Effector CD8-positive, alpha-beta T cell (primary cell): ENCODE data around the gene HOXA9.

ENCODE experiments used
- DNase-seq: peaks from one replicate; lab custom pipeline; 2025; lab: John Stamatoyannopoulos, UW

The HOXA9 gene

DNA sequence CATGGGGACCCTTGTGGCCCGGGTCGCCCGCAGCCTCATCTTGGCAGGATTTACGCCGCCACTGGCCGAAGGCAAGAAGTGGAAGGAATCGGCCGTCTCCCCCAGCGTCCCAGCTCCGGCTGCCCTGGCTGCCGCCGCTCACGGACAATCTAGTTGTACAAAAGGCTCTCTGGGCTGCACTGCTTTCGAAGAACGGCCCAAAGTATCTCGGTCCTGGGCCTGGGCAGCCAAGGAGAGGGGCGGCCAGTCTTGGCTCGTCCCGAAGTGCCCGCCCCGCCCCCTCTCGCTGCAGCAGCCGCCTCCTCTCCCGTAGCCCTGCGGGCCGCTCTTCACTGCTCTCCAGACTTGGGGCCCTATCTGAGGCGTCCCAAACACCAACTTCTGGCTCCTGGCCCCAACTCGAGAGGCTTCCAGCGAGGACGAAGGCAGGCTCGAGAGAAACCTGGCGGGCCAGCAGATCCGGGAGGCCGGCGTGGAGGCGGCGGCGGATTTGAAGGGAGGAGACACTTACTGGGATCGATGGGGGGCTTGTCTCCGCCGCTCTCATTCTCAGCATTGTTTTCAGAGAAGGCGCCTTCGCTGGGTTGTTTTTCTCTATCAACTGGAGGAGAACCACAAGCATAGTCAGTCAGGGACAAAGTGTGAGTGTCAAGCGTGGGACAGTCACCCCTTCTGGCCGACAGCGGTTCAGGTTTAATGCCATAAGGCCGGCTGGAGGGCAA, 809 bp downstream of the HOXA9 start:
- no peak for DNase-seq

DNA sequence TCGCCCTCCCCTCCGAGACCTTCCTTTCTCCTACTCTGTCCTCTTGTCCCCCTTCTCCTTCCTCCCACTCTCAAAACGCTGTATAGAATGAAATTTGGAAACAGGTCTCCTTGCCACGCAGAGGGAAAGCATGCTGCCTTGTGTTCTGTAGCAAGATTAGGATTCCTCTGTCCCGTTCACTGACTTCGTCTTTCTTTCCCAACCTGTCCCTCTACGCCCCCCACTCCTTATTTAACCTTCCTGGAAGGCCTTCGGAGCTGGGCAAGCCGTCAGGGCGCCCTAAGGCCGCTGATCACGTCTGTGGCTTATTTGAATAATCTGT, 1.3 kb downstream of the HOXA9 start:
- DNase-seq = no peak

DNA sequence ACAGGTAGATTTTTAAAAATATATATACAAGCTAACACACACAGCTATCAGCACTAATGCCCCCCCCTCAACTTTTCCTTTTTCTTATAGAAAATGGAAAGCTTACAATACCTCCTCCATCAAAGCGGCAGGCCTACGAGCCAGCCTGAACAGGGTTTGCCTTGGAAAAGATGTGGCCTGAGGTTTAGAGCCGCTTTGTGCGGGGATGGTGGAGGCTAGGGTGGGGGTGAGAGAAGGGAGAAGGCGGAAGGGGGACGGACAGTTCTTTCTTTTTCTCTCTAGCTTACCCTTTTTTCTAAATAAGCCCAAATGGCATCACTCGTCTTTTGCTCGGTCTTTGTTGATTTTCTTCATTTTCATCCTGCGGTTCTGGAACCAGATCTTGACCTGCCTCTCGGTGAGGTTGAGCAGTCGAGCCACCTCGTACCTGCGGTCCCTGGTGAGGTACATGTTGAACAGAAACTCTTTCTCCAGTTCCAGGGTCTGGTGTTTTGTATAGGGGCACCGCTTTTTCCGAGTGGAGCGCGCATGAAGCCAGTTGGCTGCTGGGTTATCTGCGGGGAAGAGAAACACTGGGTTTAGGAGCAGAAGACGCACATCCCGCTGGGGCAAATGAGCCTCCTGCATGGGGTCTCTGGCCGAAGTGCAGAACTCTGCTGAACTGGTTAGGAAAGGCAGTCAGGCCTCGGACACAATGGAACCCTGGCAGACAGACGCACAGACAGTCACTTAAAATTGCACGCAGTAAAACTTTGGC, 1.9 kb downstream of the HOXA9 start:
- no peak for DNase-seq

DNA sequence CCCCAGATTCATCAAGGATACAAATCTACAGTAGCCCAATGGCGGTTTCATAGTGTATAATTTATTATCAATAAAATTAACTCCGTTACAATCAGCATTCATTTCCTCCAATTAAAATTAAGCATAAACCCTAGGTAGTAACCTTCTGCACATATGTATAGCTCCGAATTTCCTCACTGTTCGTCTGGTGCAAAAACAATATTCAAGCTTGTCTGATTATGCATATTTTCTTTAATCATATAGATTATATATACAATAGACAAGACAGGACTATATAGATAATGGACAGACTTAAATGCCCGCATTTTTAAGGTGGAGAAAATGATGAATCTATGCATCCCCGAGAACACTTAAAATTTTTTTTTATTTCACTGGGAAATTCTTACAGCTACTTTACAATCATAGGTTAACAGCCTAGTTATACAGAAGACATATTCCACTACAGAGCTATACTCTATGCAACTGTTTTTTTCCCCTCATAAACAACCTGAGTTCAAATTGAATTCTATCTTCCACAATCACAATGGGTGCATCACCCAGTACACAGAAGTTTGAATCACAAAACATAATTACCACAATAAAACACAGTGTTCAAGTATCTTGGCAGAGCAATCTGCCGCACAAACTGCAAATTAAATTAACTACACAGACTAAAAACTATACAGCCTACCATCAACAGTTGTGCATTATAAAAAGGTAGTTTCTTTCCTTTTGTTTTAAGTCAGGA, 2.6 kb downstream of the HOXA9 start:
- no peak for DNase-seq

DNA sequence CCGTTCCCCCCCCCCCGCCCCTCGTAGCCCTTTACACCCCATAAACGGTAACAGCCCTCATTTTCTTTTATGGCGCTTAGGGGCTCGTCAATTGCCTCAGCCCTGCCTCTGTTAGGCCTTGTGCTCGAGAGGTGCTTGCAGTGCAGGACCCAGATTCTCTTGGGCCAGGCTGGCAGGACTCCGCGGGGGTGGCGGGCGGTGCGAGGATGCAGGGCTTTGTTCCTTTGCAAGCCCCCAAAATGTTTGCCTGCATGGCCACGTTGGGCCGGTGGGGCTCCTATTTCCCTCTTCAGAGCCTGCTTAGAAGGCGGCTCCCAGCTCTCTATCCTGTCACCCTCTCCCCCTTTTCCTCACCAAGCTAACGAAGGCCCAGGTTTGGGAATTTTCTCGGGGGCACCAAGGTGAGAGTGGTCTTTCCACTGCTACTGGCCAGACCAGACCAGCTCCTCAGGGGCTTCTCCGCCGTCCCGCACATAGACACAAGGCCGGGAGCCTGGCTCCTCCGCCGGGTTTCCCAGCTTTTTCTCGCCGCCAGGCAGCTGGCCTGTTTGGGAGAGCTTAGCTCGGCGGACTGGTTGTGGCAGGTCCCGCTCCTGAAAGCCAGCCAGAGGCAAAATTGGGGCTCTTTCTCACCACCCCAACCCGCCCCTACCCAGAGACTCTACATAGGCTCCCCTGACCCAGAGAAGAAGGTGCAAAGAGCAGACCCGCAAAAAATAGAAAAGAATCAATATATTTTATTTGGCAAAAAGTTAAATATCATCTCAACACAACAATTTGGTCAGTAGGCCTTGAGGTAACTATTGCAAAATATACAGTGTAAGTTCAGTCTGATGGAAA, 3.4 kb downstream of the HOXA9 start:
- DNase-seq = no peak

DNA sequence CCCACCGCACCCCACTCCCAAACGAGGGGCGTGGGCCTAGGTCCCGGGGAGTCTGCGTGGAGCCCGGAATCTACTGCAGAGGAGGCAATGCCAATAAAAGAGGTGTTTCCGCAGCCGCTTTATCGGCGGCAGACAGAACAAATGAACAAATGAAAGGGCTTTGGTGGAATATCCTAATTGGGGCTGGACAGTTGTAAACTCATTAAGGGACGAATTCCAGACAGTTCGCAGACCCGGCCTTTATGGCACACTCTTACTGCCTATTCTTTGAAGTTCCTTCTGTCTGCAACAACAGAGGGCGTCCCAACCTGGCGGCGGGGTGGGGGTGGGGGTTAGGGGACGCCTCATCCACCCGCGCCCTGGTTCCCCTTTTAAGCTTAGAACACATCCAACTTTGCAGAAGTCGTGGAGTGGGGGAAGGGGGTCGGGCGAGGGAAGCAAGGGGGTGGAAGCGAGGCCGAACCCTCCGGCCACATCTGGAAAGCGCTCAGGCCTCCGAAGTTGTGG, 4.1 kb downstream of the HOXA9 start:
- no peak for DNase-seq

DNA sequence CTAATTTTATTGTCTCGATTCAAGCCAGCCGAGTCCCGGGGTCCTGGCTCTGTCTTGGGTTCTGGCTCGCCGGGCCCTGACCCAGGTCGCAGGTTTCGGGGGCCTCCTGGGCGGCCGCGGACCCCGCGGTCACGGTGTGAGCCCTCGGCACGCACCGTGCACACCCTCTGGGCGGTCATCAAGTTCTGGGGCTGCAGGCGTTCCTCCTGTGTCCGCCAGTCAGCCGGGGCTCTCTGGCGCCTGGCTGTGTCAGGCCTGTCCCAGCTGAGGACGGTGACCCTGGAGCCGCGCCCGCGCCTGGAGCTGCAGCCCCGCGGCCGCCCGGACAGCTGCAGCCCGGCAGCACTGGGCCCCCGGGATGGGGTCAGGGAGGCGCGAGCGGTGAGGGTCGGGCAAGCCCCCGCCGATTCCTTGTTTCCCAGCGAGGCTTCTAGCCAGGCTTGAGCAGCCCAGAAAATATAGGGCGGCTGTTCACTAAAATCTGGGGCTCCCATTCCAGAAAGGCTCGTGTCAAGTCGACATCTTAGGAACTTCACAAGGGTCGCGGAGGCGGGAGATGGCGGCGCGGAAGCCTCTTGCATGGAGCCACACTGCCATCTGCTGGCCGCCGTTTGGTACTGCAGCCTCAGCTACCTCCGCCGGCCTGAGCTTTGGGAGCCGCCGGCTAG, 4.7 kb downstream of the HOXA9 start:
- peak; percentile 79 for DNase-seq

DNA sequence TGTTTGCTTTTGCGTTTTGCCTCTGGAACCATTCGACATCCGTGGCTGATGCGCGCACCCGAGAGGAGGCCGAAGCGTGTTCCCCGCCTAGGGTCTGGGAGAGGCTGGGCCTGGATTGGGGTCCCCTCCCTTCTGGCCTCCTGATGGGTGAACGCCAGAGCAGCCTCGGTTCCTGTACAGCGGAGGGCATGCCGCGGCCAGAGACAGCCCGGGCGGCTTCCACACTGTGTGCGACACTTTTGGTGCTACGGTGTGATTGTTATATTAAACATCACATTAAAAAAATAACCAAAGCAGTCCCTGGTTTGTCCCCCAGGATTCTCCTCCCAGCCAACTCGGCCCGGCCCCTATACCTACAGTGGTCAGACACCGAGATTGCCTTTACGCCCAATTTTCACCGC, 5.2 kb downstream of the HOXA9 start:
- no peak for DNase-seq

DNA sequence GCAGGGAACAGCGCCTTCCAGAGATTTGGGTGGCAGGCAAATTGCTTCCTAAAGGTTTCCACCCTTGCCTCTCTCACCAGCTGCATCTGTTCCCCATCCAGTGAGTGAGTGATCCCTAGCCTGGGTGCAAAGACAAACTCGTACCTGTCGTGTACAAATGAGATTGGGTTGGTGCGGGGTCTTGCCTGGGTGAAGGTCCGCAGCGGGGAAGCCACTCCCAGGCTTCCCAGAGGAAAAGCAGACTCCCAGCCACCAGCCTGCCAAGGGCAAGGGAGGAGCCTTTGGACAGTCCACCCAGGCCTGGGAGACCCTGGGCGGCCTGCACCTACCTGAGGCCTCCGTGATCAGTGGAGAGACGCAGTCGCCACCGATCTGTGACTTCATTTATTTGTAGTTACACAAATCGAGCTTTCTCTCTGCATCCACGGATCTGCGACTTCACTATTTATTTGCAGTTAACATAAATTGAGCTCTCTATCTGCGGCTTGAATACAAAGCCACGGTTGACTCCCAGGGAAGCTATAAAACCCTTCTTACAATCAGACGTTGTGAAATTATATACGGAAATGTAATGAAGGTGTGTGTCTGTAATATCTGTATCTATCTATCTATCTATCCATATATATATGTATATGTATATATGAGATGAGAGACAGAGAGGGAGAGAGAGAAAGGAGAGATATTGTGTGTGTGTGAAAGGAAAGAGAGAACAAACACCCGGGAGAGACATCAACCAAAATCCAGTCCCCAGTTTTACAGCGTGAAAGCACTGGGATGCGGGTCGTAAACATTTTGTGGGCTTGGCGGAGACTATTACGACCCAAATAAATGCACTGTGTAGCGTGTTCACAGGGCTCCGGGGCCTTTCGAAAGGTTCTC, 5.8 kb downstream of the HOXA9 start:
- no peak for DNase-seq

DNA sequence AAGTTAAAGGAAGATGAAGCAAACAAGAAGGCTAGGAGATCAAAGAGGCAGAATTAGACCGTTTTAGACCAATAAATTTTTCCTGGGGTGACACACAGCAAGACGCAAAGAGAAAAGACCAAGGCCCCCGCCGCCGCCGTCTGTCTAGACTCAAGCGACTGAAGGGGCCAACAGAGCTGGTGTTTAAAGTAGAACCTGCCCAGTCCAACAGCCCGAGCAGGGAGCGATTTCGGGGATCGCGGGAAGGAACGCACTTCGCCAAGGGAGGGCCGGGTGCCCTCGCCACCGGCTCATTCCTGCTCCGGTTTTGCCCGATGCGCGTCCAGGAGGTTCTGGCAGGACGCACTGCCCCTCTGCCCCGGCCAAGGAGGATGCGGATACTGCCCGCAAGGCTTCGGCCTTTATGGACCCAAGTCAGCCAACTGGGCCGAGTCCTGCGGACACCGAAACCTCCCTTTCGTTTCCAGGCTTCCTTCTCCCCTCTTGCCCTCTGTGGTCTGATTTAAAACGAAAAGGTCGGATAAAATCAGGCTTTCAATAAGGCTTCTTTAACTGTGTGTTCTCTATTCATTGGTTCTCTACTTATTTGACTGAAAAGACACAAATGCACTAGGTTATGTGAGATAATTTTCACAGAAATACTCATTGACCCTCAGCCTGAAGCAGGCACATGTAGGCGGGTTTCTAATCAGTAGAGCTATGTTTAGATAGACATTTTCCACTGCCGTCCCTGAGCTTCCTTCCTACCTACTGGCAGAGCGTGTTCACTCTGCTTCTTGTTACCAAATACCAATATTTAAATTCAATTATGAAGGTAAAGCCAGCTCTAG, 6.7 kb downstream of the HOXA9 start:
- DNase-seq = no peak

DNA sequence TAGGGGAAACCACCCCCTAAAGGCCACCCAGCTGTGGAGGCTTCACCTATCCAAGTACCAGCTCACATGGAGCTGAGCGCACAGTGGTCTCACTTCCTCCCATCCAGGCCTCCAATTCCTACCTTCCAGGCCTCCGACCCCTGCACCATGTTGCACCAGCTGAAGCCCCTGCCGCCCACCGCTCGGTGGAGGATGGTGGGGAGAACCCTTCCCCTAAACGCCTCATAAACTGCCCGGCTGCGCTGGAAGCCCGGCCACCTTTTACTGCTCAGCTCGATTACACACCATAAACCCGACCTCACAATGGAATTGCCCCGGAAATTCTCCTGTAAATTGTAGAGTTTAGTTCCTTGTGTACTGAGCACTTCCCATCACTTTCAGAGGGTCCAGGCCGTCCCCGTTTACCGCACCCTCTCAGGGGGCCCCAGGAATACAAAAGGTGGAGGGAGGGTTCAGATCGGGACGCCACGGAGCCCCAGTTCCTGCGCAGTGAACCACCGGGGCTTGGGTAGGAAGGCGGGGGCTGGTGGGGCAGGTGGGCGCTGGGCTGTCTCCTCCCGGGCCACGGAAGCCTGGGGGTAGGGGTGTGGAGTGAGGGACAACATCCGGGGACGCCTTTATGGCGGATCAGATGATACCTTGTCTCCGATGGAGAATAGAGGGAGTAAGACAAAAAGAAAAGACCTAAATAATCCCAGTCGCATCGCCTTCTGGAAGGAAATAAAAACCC, 7.5 kb downstream of the HOXA9 start:
- DNase-seq = no peak

DNA sequence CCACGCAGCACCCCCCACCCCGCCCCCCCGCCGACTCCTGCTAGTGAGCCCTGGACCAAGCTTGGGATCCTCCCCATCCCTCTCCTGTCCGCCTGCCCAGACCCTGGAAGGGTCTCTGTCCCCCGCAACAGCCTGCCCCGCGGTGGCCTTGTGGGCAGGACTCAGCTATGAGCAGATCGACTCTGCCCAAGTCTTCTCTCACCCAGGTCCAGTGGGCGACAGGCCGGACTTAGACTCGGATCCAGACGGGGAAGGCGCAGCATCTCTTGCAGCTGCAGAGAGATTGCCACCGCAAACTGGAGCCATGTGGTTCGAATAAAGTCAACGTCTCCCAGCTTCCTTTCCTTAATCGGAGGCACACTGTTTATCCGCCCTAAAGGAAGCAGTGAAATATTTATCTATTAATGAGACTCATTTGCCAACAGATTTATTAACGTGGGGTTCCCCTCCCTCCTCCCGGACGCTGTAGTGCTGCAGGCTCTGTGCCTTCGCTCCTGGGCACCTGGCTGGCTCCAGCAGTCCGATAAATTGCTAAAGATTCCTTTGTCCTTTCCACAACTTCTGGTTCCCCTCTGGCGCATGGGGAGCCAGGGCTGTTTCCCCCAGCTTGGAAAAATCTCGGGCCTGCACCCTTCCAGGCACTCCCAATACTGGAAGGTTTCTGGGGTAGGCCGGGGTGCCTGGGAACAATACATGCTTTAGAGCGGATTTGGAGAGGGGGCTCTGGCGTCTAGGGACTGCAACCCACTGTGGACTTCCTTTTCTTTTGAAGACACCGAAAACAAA, 8.2 kb downstream of the HOXA9 start:
- DNase-seq = no peak

DNA sequence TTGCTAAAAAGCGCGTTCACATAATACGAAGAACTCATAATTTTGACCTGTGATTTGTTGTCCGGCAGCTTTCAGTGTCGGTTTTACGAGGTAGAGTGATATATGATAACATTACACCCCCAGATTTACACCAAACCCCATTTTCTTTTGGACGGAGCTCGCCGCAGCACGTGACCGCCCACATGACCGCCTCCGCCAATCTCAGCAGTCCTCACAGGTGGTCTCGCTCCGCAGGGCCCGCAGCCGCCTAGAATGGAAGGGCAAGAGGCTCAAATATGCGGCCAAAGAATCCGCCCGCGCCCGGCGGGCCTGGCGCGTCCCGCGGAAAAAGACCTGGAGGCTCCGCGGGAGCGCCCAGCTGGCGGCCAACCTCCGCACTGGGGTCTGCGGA, 8.8 kb downstream of the HOXA9 start, which contains the start of gene HOXA7:
HOXA7 (minus strand) TSS at position 168 of the 391 bp plus-strand sequence; CDS start at position 38, 130 bp downstream.
- no peak for DNase-seq

DNA sequence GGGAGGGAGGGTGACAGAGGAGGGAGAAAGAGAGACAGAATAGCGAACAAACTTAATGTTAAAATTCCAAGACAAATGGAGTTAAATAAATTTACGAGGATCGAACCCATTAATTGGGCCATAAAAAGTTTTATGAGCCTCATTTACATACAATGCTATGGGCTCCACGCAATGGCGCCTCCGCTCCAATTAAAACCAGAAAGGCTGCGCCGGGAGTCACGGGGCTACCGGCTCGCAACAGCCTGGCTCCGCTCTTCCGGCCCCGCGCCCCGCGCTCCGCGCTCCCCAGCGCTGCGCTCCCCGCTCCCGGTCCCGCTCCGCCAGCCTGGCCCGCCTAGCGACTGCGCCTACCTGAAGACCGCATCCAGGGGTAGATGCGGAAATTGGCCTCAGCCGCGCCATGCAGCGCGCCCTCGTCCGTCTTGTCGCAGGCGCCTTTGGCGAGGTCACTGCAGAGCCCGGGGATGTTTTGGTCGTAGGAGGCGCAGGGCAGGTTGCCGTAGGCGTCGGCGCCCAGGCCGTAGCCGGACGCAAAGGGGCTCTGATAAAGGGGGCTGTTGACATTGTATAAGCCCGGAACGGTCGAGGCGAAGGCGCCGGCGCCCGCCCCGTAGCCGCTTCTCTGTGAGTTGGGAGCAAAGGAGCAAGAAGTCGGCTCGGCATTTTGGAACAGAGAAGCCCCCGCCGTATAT, 9.4 kb downstream of the HOXA9 start:
- no peak for DNase-seq

DNA sequence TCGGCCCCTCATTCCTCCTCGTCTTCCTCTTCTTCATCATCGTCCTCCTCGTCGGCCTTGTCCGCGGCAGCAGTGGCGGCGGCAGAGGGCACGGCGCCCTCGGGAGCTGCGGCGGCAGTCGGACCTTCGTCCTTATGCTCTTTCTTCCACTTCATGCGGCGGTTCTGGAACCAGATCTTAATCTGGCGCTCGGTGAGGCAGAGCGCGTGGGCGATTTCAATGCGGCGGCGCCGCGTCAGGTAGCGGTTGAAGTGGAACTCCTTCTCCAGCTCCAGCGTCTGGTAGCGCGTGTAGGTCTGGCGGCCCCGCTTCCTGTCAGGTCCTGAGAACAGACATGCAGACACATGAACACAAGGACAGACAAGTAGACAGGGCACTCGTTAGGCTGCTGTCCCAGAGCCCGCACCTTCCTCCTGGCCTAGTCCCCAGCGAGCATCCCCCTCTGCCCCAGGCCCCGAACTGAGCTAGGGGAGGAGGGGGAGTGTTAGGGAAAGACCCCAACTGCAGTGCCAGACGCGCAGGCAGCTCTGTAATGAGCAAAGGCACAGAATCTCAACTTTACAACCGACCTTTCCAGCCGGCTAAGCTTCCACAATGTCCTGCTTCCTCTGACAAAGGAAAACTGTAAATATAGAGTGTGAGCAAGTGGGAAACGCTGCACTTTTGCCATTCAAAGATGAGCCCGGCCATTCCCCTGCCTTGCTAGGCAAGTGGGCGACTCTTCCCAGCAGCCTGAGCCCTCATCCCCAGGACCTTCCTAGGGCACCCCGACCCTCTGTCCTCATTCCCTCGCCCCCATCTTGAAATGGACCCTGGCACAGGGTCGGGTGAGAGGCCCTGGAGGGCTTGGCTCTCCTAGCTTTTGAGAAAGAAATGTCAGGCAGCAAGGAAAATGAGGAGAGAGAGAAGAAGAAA, 10.2 kb downstream of the HOXA9 start:
- DNase-seq = no peak

DNA sequence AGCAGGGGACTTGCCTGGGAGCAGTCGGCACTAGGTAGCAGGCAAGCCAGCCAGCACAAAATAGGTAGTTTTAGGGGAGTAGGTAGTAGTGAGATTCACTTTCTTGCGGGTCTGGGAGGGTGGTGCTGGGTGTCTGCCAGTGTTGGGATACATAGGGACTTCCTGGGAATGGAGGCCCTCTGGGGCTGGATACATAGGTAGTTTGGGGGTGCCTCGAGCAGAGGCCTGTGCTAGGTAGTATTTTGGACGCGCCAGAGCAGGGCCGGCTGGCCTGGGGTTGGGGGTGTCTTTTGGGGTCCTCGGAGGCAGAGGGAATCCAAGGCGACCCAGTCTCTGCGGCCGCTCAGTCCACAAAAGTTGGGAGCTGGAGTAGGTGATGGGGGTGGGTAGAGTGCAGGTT, 11.0 kb downstream of the HOXA9 start:
- no peak for DNase-seq
